HG03558 (cell line): Measurements from ENCODE around the gene ADCK2.
"Not testable (repeated sequence)": the region's sequence is repeated elsewhere in the genome, so short reads cannot be mapped to it uniquely, and the experiment has no call there.

Experiments
- ATAC-seq: cut with Tn5 transposase; IDR thresholded peaks from one replicate; pipeline ENCODE4 v1.9.1; 2021; ENCODE audit warnings: moderate number of reproducible peaks; ENCODE audit not compliant: unreplicated experiment; ENCODE audit errors: extremely low read depth

The ADCK2 gene

GRCh38 chr7:140671966-140672365 lies 779 bp upstream of the ADCK2 start:
- no peak for ATAC-seq

GRCh38 chr7:140673063-140673773 lies 473 bp downstream of the ADCK2 start:
- no peak for ATAC-seq

GRCh38 chr7:140673774-140674155 lies 1.0 kb downstream of the ADCK2 start:
- no peak for ATAC-seq

GRCh38 chr7:140674356-140674800 lies 1.6 kb downstream of the ADCK2 start:
- no peak for ATAC-seq

GRCh38 chr7:140674899-140675701 lies 2.4 kb downstream of the ADCK2 start:
- no peak for ATAC-seq

GRCh38 chr7:140675726-140676125 lies 3.0 kb downstream of the ADCK2 start:
- no peak for ATAC-seq

GRCh38 chr7:140676306-140676705 lies 3.6 kb downstream of the ADCK2 start:
- peak; percentile 54 for ATAC-seq

GRCh38 chr7:140676956-140677355 lies 4.2 kb downstream of the ADCK2 start:
- ATAC-seq, result not testable (repeated sequence)

GRCh38 chr7:140677496-140677895 lies 4.8 kb downstream of the ADCK2 start:
- ATAC-seq, result no peak

- no peak for ATAC-seq
Measured at GRCh38 chr7:140678081-140678815, 5.5 kb downstream of the ADCK2 start.

GRCh38 chr7:140678816-140679130 lies 6.0 kb downstream of the ADCK2 start:
- ATAC-seq, result no peak

- ATAC-seq, result no peak
Measured at GRCh38 chr7:140679186-140679585, 6.4 kb downstream of the ADCK2 start.

- no peak for ATAC-seq
Measured at GRCh38 chr7:140680886-140681285, 8.1 kb downstream of the ADCK2 start.

- no peak for ATAC-seq
Measured at GRCh38 chr7:140681766-140682165, 9.0 kb downstream of the ADCK2 start.

GRCh38 chr7:140683657-140684056 lies 10.9 kb downstream of the ADCK2 start:
- no peak for ATAC-seq

- ATAC-seq, result no peak
Measured at GRCh38 chr7:140684066-140684950, 11.6 kb downstream of the ADCK2 start.

- ATAC-seq, result no peak
Measured at GRCh38 chr7:140685407-140686087, 12.8 kb downstream of the ADCK2 start.

- no peak for ATAC-seq
Measured at GRCh38 chr7:140686921-140687320, 14.2 kb downstream of the ADCK2 start.

- ATAC-seq, result no peak
Measured at GRCh38 chr7:140688341-140688740, 15.6 kb downstream of the ADCK2 start.
